Measurements from ENCODE around the gene GGN.

GGN gene

GRCh38 chr19:38424272-38424671, 36.4 kb upstream of the GGN start:
- no peak for TF ChIP-seq TCF12 (IDR thresholded peaks at IDR 0.05; ENCODE audit: low read depth)
- TF ChIP-seq USF1 (IDR thresholded peaks at IDR 0.05), result no peak

GRCh38 chr19:38422438-38422837, 34.6 kb upstream of the GGN start:
- TF ChIP-seq NFIC (IDR thresholded peaks at IDR 0.05), result no peak
- no peak for TF ChIP-seq REST (IDR thresholded peaks at IDR 0.05; ENCODE audit: low read depth)
- no peak for TF ChIP-seq FOXM1 (IDR thresholded peaks at IDR 0.05; ENCODE audit: borderline replicate concordance, low read depth)
- no peak for TF ChIP-seq TEAD4 (IDR thresholded peaks at IDR 0.05)
- TF ChIP-seq EGR1 (IDR thresholded peaks at IDR 0.05), result no peak
- TF ChIP-seq CREB1 (IDR thresholded peaks at IDR 0.05; ENCODE audit: low read depth), result no peak
- no peak for TF ChIP-seq TCF12 (IDR thresholded peaks at IDR 0.05; ENCODE audit: low read depth)
- TF ChIP-seq YY1 (IDR thresholded peaks at IDR 0.05; ENCODE audit: low read depth), result no peak
- no peak for TF ChIP-seq CEBPB (IDR thresholded peaks at IDR 0.05)
- no peak for TF ChIP-seq ZBTB7A (IDR thresholded peaks at IDR 0.05; ENCODE audit: low read depth)
- TF ChIP-seq EP300 (IDR thresholded peaks at IDR 0.05; ENCODE audit: borderline replicate concordance), result no peak
- no peak for TF ChIP-seq MAX (IDR thresholded peaks at IDR 0.05)
- TF ChIP-seq USF1 (IDR thresholded peaks at IDR 0.05), result no peak
- TF ChIP-seq TAF1 (IDR thresholded peaks at IDR 0.05; ENCODE audit: low read depth), result no peak
- no peak for TF ChIP-seq RAD21 (IDR thresholded peaks at IDR 0.05; ENCODE audit: low read depth)

GRCh38 chr19:38421856-38422255, 34.0 kb upstream of the GGN start:
- TF ChIP-seq CREB1 (IDR thresholded peaks at IDR 0.05; ENCODE audit: low read depth) (no peak), TEAD4 (IDR thresholded peaks at IDR 0.05) (no peak), USF1 (IDR thresholded peaks at IDR 0.05) (no peak), EP300 (IDR thresholded peaks at IDR 0.05; ENCODE audit: borderline replicate concordance) (no peak), CEBPB (IDR thresholded peaks at IDR 0.05) (no peak), MAX (IDR thresholded peaks at IDR 0.05) (no peak), REST (IDR thresholded peaks at IDR 0.05; ENCODE audit: low read depth) (no peak), TAF1 (IDR thresholded peaks at IDR 0.05; ENCODE audit: low read depth) (no peak), EGR1 (IDR thresholded peaks at IDR 0.05) (no peak), FOXM1 (IDR thresholded peaks at IDR 0.05; ENCODE audit: borderline replicate concordance, low read depth) (no peak), YY1 (IDR thresholded peaks at IDR 0.05; ENCODE audit: low read depth) (no peak), RAD21 (IDR thresholded peaks at IDR 0.05; ENCODE audit: low read depth) (no peak), ZBTB7A (IDR thresholded peaks at IDR 0.05; ENCODE audit: low read depth) (no peak), NFIC (IDR thresholded peaks at IDR 0.05) (no peak), TCF12 (IDR thresholded peaks at IDR 0.05; ENCODE audit: low read depth) (no peak)

- TF ChIP-seq RAD21 (IDR thresholded peaks at IDR 0.05; ENCODE audit: low read depth), result no peak
- TF ChIP-seq TCF12 (IDR thresholded peaks at IDR 0.05; ENCODE audit: low read depth), result no peak
- no peak for TF ChIP-seq YY1 (IDR thresholded peaks at IDR 0.05; ENCODE audit: low read depth)
- no peak for TF ChIP-seq TAF1 (IDR thresholded peaks at IDR 0.05; ENCODE audit: low read depth)
- no peak for TF ChIP-seq TEAD4 (IDR thresholded peaks at IDR 0.05)
- TF ChIP-seq REST (IDR thresholded peaks at IDR 0.05; ENCODE audit: low read depth), result no peak
- TF ChIP-seq CEBPB (IDR thresholded peaks at IDR 0.05), result no peak
- TF ChIP-seq NFIC (IDR thresholded peaks at IDR 0.05), result no peak
- TF ChIP-seq EP300 (IDR thresholded peaks at IDR 0.05; ENCODE audit: borderline replicate concordance), result no peak
These were observed 33.1 kb upstream of the GGN start for GRCh38 chr19:38420935-38421334.

Data from Ishikawa (cell line).